GM10266 (cell line): ENCODE measurements around the gene CYP17A1.

Experiments used
- DNase-seq: peaks from one replicate; pipeline ENCODE4 v3.0.0; 2012; ENCODE audit errors: extremely low spot score
- CTCF ChIP-seq: IDR thresholded peaks from 2 replicates; pipeline ENCODE4 v1.5.1; 2012; ENCODE audit warnings: mild to moderate bottlenecking, low read depth; ENCODE audit not compliant: control insufficient read depth, insufficient read depth; ENCODE audit errors: missing control alignments

CYP17A1 gene

GRCh38 chr10:102819054-102819453 is 18.2 kb downstream of the CYP17A1 start:
- no peak for TF ChIP-seq CTCF
- no peak for DNase-seq

- TF ChIP-seq CTCF: no peak
- no peak for DNase-seq
Observed at GRCh38 chr10:102817175-102817574, 20.0 kb downstream of the CYP17A1 start.

- DNase-seq: no peak
- TF ChIP-seq CTCF: no peak
Observed at GRCh38 chr10:102815790-102816549, 21.2 kb downstream of the CYP17A1 start.

- no peak for TF ChIP-seq CTCF
- no peak for DNase-seq
Observed at GRCh38 chr10:102814873-102815661, 22.1 kb downstream of the CYP17A1 start.

GRCh38 chr10:102814453-102814871 is 22.8 kb downstream of the CYP17A1 start:
- TF ChIP-seq CTCF: no peak
- no peak for DNase-seq

GRCh38 chr10:102813734-102814452 is 23.3 kb downstream of the CYP17A1 start:
- no peak for TF ChIP-seq CTCF
- DNase-seq: no peak
